ENCODE results near the gene SSBP2. TPM values are rescaled to one million over a fixed set of nuclear protein-coding genes. Genes with fewer than 3 reads are reported as not detected.

The SSBP2 gene
- total RNA-seq, 3 donors from 2014 or later = 65.5 to 110 (median 76.6) TPM

DNA sequence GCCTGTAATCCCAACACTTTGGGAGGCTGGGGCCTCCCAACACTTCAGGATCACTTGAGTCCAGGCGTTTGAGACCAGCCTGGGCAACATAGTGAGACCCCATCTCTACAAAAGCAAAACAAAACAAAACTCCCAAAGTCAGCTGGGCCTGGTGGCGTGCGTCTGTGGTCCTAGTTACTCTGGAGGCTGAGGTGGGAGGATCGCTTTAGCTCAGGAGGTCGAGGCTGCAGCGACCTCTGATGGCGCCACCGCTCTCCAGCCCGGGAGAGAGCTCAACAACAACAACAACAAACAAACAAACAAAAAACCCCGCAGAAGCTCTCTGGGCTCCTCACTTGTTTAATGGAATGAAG lies 357.5 kb downstream of the SSBP2 start:
- peak overlapping the region; percentile 31 to 74 (median 50) for H3K4me3 ChIP-seq
- intact Hi-C loops (cut with DNase I; ENCODE audit: low total_unique reads) = no loop called here
- peaks cover 0 to 8% of the 10 kb centered on the region in 2 donors for H3K4me1 ChIP-seq
- no peak for DNase-seq (ENCODE audit: low spot score in 2 of 2)
- no peaks in the 10 kb centered on the region for H3K36me3 ChIP-seq
- peaks cover 5 to 7% of the 10 kb centered on the region in 2 donors for H3K27me3 ChIP-seq
- TF ChIP-seq POLR2AphosphoS5 (IDR thresholded peaks at IDR 0.05) = no peak
- TF ChIP-seq, protein P1, sequence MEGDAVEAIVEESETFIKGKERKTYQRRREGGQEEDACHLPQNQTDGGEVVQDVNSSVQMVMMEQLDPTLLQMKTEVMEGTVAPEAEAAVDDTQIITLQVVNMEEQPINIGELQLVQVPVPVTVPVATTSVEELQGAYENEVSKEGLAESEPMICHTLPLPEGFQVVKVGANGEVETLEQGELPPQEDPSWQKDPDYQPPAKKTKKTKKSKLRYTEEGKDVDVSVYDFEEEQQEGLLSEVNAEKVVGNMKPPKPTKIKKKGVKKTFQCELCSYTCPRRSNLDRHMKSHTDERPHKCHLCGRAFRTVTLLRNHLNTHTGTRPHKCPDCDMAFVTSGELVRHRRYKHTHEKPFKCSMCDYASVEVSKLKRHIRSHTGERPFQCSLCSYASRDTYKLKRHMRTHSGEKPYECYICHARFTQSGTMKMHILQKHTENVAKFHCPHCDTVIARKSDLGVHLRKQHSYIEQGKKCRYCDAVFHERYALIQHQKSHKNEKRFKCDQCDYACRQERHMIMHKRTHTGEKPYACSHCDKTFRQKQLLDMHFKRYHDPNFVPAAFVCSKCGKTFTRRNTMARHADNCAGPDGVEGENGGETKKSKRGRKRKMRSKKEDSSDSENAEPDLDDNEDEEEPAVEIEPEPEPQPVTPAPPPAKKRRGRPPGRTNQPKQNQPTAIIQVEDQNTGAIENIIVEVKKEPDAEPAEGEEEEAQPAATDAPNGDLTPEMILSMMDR (IDR thresholded peaks at IDR 0.05) = no peak
- TF ChIP-seq POLR2A (IDR thresholded peaks at IDR 0.05) = no peak
- peaks cover 0 to 5% of the 10 kb centered on the region in 2 donors for H3K9me3 ChIP-seq
- H3K27ac ChIP-seq = no peak overlapping the region

DNA sequence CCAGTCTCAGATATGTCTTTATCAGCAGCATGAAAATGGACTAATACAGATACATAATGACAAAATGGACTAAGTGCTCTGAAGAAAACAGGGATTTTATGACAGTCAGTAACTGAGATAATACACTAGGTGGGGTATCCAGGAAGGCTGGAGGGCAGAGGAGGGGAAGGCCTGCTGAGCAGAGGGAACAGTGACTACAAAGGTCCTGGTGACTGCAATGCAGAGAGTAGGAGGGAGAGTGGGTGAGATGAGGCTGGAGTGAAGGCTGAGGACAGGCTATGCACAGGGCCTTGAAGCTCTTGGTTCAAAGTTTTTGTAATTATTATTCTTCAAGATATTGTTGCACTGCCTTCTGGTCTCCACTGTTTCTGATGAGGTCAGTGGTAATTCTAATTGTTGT lies 361.9 kb downstream of the SSBP2 start:
- Histone ChIP-seq H3K36me3 (no peaks in the 10 kb centered on the region), H3K27me3 (peaks cover 4 to 11% of the 10 kb centered on the region in 2 donors), H3K27ac (no peak overlapping the region), H3K4me1 (peaks cover 0 to 6% of the 10 kb centered on the region in 2 donors), H3K9me3 (no peaks in the 10 kb centered on the region), H3K4me3 (no peak overlapping the region)
- TF ChIP-seq POLR2AphosphoS5 (IDR thresholded peaks at IDR 0.05) (no peak), POLR2A (IDR thresholded peaks at IDR 0.05) (no peak)
- TF ChIP-seq, protein P1 (IDR thresholded peaks at IDR 0.05) = no peak
- intact Hi-C loops (cut with DNase I; ENCODE audit: low total_unique reads) = no loop called here
- no peak for DNase-seq (ENCODE audit: low spot score in 2 of 2)

DNA sequence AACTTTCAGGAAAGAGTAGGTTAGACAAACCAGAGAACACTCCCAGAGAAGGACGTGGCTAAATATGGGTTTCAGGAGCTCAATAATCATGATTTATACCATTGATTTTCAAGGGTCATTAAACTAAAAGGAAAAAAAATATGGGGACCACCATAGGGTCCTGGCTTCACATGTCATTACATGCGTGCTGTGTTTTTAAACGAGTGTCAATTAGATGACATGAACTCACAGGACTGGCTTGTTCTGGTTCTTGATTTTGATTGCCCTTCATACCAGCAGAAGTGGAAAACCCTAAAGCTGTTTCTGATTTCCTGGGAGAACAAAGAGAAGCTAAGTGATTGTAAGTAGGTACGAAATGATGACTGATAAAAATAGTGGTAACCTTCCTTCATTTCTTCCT lies 362.7 kb downstream of the SSBP2 start:
- no peak for DNase-seq (ENCODE audit: low spot score in 2 of 2)
- TF ChIP-seq, protein P1 (IDR thresholded peaks at IDR 0.05) = no peak
- TF ChIP-seq POLR2A (IDR thresholded peaks at IDR 0.05) (no peak), POLR2AphosphoS5 (IDR thresholded peaks at IDR 0.05) (no peak)
- Histone ChIP-seq H3K4me3 (no peak overlapping the region), H3K27ac (no peak overlapping the region), H3K9me3 (no peaks in the 10 kb centered on the region), H3K36me3 (no peaks in the 10 kb centered on the region), H3K27me3 (peaks cover 0 to 8% of the 10 kb centered on the region in 2 donors), H3K4me1 (no peaks in the 10 kb centered on the region)
- intact Hi-C loops (cut with DNase I; ENCODE audit: low total_unique reads) = no loop called here

DNA sequence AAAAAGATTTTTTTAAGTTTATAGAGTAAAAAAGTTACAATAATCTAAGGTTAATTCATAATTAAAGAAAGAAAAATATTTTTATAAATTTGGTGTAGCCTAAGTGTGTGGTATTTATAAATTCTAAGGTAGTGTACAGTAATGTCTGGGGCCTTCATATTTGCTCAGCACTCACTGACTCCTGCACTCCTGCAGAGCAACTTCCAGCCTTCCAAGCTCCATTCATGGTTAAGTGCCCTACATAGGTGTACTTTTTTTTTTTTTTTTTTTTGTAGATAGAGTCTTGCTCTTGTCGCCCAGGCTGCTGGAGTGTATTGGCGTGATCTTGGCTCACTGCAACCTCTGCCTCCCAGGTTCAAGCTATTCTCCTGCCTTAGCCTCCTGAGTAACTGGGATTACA lies 367.0 kb downstream of the SSBP2 start:
- H3K36me3 ChIP-seq = no peaks in the 10 kb centered on the region
- H3K4me3 ChIP-seq = no peak overlapping the region
- intact Hi-C loops (cut with DNase I; ENCODE audit: low total_unique reads) = no loop called here
- H3K4me1 ChIP-seq = no peaks in the 10 kb centered on the region
- H3K27me3 ChIP-seq = peaks cover 0 to 8% of the 10 kb centered on the region in 2 donors
- no peak for DNase-seq (ENCODE audit: low spot score in 2 of 2)
- no peaks in the 10 kb centered on the region for H3K9me3 ChIP-seq
- H3K27ac ChIP-seq = no peak overlapping the region
- TF ChIP-seq POLR2AphosphoS5 (IDR thresholded peaks at IDR 0.05) (no peak), POLR2A (IDR thresholded peaks at IDR 0.05) (no peak)
- TF ChIP-seq, protein P1 (IDR thresholded peaks at IDR 0.05) = no peak

DNA sequence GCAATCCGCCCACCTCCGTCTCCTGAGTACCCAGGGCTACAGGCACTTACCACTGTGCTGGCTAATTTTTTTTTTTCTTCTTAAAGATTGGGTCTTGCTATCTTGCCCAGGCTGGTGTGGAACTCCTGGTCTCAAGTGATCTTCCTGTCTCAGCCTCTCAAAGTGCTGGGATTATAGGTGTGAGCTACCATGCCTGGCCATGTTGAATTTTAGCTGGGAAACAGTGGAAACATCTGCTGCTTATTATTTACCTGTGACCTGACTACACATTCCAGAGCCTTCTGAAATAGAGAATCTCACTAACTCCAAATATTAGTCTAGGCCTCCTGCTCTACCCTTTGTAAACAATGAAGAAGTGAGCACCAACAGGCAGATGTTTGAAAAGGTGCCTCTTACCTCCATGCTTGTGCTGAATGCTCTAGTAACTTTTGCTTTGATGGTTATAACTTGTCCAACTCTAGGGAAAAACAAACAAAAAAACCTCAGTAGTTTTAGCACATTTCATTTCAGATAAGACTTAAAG lies 379.5 kb downstream of the SSBP2 start:
- intact Hi-C loops (cut with DNase I; ENCODE audit: low total_unique reads) = no loop called here

More for the DNA sequence above, 379.5 kb downstream of the SSBP2 start:
- Histone ChIP-seq H3K4me3 (no peak overlapping the region), H3K27ac (no peak overlapping the region), H3K36me3 (no peaks in the 10 kb centered on the region), H3K27me3 (no peaks in the 10 kb centered on the region), H3K4me1 (no peaks in the 10 kb centered on the region), H3K9me3 (no peaks in the 10 kb centered on the region)
- no peak for TF ChIP-seq POLR2A (IDR thresholded peaks at IDR 0.05)
- TF ChIP-seq, protein P1 (IDR thresholded peaks at IDR 0.05) = no peak
- TF ChIP-seq POLR2AphosphoS5 (IDR thresholded peaks at IDR 0.05) = no peak
- no peak for DNase-seq (ENCODE audit: low spot score in 2 of 2)
